GM21526 (cell line): ENCODE data around the gene SUPT6H.
"Not testable (repeated sequence)": the region's sequence is repeated elsewhere in the genome, so short reads cannot be mapped to it uniquely, and the experiment has no call there.

Experiments
- ATAC-seq: cut with Tn5 transposase; IDR thresholded peaks from one replicate; pipeline ENCODE4 v1.9.1; 2021; ENCODE audit warnings: moderate library complexity; ENCODE audit not compliant: unreplicated experiment, low FRiP score

The SUPT6H gene

DNA sequence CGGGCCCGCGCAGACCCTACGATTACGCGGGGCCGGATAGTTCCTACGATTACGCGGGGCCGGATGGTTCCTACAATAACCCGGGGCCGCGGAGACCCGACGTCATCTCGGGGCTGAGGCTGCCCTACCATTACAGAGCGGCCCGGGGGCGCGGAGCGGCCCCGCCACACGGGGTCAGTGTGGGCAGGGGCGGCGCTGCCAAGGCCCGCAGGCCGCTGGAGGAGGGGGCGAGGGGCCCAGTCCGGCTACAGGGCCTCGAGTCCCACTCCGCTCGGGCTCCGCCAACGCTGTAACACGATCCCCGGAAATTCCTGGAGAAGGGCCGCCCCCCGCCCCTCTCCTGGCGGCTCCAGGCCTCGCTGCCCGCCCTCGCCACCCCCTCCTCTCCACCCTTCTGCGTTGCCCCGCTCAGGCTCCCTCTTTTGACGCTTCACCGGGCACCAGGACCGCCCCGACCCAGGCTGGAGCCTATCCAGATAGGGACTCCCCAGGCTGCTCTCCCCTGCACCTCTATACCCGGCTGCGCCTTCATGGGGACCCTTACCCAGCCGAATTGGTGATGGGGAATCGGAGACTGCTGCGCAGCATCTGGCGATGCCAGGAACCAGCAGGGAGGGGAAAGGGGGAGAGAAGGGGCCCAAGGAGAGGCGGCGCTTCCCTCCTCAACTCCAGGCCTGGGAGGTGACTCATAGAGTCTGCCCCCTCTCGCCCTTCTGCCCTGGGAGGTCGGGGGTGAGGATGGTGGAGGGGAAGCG is 55.8 kb downstream of the SUPT6H start, which contains the start of gene RAB34:
RAB34 (minus strand) TSS at position 291 of the 755 bp plus-strand sequence. CDS start 602 bp downstream, outside the sequence.
- ATAC-seq, result no peak

DNA sequence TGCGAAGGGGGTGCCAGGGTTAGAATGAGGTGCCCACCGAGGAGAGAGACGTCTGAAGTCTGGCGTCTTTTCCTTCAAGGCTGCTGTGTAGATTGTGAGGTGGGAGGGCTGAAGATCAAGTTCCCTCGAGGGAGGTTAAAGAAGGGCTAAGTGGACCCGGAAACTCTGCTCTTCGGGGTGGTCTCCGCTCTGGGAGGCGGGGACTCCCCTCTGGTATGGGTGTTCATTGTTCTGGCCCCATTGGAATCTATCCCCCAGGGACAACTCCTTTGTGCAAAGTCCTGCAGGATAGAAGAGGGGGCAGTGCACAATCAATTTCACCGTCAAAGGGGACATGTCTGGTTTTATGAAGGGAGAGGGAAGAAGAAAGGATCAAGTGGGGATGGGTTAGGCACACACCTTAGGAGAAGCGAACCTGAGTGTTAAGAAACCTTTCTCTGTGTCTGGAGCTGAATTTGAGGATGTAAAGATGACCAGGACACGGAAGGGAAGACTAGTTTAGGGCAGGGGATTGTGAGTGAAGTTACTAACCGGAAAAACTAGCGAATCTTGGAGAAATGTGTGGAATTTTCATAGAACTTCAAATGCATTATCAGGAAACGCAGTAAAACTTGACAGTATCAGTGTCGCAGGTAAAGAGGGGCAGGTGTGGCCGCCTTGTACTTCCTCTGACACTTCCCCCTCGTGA is 56.5 kb downstream of the SUPT6H start:
- ATAC-seq, result no peak

DNA sequence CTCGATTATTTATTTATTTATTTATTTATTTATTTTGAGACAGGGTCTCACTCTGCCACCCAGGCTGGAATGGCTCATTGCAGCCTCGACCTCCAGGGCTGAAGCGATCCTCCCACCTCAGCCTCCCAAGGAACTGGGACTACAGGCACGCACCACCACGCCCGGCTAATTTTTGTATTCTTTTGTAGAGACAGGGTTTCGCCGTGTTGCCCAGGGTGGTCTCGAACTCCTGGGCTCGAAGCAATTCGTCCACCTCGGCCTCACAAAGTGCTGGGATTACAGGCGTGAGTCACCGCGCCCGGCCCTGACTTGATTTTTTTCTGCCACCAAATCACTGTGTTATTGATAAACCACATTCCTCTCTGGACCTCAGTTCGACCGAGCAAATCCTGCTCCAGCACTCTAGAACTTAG is 57.0 kb downstream of the SUPT6H start:
- ATAC-seq, result peak; percentile 0

DNA sequence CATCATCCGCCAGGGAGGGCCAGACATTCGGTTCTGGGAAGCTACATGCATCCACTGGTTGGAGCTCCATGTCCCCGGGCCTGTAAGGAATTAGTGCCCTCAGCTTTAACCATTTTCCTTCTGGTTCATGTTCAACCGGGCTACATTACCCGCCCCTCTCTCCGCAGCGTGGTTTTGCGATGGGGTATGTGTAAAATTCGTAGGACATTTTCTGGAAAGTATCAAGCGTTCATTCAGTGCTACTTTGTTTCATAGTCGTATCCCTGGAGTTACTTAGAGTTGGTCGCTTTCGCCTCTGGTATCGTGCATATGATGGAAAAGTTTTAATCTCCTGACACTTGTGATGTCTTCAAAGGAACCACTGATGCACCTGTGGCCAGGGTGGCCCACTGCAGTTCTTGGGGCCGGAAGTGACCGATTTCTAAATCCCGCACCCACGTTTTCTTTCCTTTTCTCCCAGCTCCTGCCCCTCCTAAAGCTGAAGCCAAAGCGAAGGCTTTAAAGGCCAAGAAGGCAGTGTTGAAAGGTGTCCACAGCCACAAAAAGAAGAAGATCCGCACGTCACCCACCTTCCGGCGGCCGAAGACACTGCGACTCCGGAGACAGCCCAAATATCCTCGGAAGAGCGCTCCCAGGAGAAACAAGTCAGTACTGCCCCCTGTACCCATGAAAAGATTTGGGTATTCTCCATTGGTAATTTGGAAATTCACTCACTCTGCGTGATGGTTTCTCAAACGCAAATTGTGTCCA is 58.4 kb downstream of the SUPT6H start:
- ATAC-seq, result no peak

GRCh38 chr17:28720997-28721329 is 59.0 kb downstream of the SUPT6H start:
- ATAC-seq, result not testable (repeated sequence)

- ATAC-seq, result no peak
These were observed 60.6 kb downstream of the SUPT6H start for GRCh38 chr17:28722417-28723158.

DNA sequence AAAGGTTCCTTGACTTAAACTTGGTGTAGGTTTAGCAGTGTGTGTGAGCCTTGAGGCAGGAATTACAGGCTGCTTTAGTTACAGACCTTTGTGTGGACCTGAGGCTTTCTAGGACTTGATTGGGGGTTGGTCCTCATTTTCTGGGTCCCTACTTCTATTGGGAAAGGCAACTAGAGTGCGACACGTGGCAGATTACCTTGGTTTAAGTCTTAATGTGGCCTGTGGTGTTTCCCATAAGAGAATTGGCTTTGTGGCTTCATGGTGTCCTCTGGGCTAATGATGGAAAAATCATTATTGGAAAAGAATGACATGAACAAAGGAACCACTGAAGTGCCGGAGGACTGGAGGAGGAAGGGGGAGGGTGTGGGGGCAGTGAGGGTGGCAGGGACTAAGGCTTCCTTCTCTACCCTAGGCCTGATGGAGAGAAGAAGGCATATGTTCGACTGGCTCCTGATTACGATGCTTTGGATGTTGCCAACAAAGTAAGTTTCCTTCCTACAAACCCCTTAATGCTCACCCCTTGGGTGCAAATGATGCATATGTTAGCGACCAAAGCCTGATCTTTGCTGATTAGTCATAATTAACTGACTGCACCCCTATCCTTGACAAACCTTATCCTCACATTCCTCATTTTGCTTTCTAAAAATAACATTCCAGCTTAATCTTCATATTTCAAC is 61.3 kb downstream of the SUPT6H start:
- no peak for ATAC-seq

GRCh38 chr17:28723836-28724499 is 62.0 kb downstream of the SUPT6H start:
- ATAC-seq, result not testable (repeated sequence)

- no peak for ATAC-seq
These were observed 62.6 kb downstream of the SUPT6H start for GRCh38 chr17:28724500-28725165.

- ATAC-seq, result no peak
These were observed 63.2 kb downstream of the SUPT6H start for GRCh38 chr17:28725166-28725659.

DNA sequence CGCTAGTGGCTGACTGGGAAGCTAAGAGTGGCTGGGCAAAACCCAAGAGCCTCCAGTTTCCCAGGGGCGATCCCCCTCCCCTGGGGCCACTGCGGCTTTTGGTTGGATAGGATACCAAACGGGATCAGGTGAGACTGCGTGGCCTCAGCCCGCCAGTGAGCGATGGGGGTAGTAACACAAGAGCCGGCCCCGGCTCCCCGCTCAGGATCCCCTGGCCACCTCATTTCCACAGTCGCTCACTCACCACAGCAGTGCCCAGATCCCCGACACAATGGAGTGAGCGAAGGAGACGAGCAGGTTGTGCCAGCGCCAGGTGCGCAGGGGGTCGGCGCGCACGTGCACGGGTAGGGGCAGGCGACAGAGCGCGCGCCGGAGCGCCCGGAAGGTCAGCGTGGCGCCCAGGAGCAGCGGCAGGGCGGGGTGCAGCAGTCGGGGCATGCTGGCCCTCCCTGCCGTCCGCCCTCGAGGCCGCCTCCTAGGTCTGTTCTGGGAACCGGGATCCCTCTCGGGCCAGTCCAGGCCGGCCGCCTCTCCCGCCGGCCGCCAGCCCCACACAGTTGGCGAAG is 63.7 kb downstream of the SUPT6H start:
- peak; percentile 12 for ATAC-seq

DNA sequence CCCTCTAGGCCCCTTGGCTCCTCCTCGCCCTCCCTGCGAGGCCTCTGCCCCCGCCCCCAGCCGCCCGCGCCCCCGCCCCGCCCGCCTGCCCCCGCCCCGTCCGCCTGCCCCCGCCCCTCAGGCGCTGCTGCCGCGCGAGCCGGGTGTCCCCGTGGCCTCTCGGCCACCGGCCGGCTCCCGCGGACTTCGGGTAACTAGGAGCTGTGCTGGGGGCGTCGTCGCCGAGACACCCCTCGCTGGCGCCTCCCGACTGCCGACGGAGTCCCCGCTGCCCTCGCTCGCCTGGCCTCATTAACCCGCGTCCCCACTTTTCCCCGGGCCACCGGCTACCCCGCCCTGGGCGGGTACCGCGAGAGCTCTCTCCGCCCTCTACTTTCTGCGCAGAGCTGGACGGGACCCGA is 64.2 kb downstream of the SUPT6H start, which contains the start of gene TLCD1:
TLCD1 (minus strand) TSS at position 8 of the 401 bp plus-strand sequence. CDS start 136 bp downstream, outside the sequence.
- peak; percentile 12 for ATAC-seq

- ATAC-seq, result peak; percentile 33
These were observed 64.9 kb downstream of the SUPT6H start for GRCh38 chr17:28726627-28727491.

GRCh38 chr17:28728364-28729200 is 66.6 kb downstream of the SUPT6H start, which contains the start of gene NEK8:
NEK8 (plus strand) TSS chr17:28728788; CDS start chr17:28728814, 26 bp downstream.
- ATAC-seq, result peak; percentile 36

GRCh38 chr17:28729950-28730330 is 67.9 kb downstream of the SUPT6H start:
- no peak for ATAC-seq

GRCh38 chr17:28733346-28733745 is 71.3 kb downstream of the SUPT6H start:
- ATAC-seq, result no peak
